HCT116 (cell line): ENCODE data around the gene CELF4.

ENCODE experiments used
- ELF1 ChIP-seq: IDR thresholded peaks from 2 replicates; pipeline ENCODE4 v1.6.1; 2012; ENCODE audit warnings: low read depth, borderline replicate concordance
- EZH2phosphoT487 ChIP-seq: fragments of 200-600 bp; IDR thresholded peaks from 2 replicates; pipeline ENCODE4 v1.6.1; 2018; ENCODE audit warnings: antibody characterized with exemption, borderline replicate concordance
- JUND ChIP-seq: IDR thresholded peaks from 2 replicates; pipeline ENCODE4 v1.6.1; 2012
- POLR2A ChIP-seq: IDR thresholded peaks from 2 replicates; pipeline ENCODE4 v1.7.0; 2011; ENCODE audit warnings: borderline replicate concordance; ENCODE audit not compliant: insufficient read depth, insufficient read length; ENCODE audit errors: extremely low read depth
- REST ChIP-seq: IDR thresholded peaks from 2 replicates; pipeline ENCODE4 v1.6.1; 2012; ENCODE audit warnings: low read depth
- TCF7L2 ChIP-seq: IDR thresholded peaks from 2 replicates; pipeline ENCODE4 v1.7.0; 2011; ENCODE audit warnings: borderline replicate concordance, inconsistent platforms; ENCODE audit not compliant: insufficient read depth, insufficient read length; ENCODE audit errors: extremely low read depth
- ZNF274 ChIP-seq: fragments of 200-500 bp; sonication (Bioruptor generic); IDR thresholded peaks from 2 replicates; pipeline ENCODE4 v1.6.1; 2014; ENCODE audit warnings: mild to moderate bottlenecking, low read depth, low read length, inconsistent platforms
- TF ChIP-seq, protein P1 (sequence below), 3 experiments: fragments of 200-600 bp in 1 of 3; sonication (generic) in 1 of 3; IDR thresholded peaks in 2 of 3; conservative IDR thresholded peaks in 1 of 3; 2 replicates each; pipeline ENCODE4 v1.5.1; 2012 to 2017; ENCODE audit warnings: low read depth in 2 of 3, low read length in 2 of 3, antibody characterized with exemption in 1 of 3, borderline replicate concordance in 1 of 3, control low read depth in 1 of 3, mild to moderate bottlenecking in 1 of 3, mixed read lengths in 1 of 3, mixed run types in 1 of 3, moderate library complexity in 1 of 3; ENCODE audit not compliant: insufficient read depth in 1 of 3

DNA sequence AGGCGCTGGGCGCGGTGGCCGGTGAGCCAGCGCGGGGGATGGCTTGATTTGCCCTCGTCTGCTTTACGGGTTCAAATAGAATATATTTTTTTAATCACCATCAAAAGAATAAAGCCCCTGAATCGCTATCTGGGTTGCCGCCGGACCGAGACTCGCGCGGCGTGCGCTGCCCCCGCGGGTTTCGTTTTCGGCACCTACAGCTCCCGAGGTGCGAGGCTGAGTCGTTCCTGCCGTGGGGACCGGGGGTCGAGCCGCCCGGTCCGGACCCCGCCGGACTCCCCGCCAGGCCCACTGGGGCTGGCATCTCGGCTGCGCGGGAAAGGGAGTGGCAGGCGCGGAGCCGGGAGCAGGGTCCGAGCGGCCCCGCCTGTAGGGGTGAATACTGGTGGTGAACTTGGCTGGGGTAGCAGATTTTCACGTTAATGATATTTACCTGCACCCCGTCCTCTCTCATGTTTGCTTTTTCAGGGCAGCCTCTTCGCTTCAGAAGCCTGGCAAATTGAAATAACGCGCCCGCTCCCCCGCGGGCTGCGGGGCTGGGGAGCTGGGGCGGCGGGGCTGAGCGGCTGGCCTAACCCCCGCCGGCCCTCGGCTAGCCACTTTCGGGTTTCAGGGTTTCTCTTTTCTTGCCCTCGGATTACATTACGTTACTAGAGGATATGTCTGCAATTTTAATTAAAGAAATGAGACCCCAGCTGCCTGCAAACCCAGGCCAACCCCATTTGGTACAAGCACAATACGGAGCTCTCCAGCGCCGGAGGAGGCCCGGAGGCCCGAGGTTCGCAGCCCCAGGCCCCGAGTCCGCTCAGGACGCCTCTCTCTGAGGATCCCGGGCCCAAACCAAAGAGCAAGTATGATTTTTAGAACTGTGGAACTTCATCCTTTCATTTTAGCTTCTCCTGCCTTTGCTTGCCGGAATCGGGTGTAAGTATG is 1.7 kb upstream of the CELF4 start:
- TF ChIP-seq EZH2phosphoT487, result no peak
- TF ChIP-seq POLR2A, result no peak
- TF ChIP-seq JUND, result no peak
- TF ChIP-seq TCF7L2, result no peak
- TF ChIP-seq, protein P1, sequence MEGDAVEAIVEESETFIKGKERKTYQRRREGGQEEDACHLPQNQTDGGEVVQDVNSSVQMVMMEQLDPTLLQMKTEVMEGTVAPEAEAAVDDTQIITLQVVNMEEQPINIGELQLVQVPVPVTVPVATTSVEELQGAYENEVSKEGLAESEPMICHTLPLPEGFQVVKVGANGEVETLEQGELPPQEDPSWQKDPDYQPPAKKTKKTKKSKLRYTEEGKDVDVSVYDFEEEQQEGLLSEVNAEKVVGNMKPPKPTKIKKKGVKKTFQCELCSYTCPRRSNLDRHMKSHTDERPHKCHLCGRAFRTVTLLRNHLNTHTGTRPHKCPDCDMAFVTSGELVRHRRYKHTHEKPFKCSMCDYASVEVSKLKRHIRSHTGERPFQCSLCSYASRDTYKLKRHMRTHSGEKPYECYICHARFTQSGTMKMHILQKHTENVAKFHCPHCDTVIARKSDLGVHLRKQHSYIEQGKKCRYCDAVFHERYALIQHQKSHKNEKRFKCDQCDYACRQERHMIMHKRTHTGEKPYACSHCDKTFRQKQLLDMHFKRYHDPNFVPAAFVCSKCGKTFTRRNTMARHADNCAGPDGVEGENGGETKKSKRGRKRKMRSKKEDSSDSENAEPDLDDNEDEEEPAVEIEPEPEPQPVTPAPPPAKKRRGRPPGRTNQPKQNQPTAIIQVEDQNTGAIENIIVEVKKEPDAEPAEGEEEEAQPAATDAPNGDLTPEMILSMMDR (IDR thresholded peaks at IDR 0.05 in 2 of 3, conservative IDR thresholded peaks at IDR 0.05 in 1 of 3; ENCODE audit: borderline replicate concordance in 1 of 3, insufficient read depth in 1 of 3, low read depth in 2 of 3, low read length in 2 of 3), result no peak
- no peak for TF ChIP-seq ELF1
- TF ChIP-seq REST, result no peak
- no peak for TF ChIP-seq ZNF274
